Measurements from ENCODE around the gene NISCH.

Gene NISCH

GRCh38 chr3:52446631-52447511 is 8.5 kb upstream of the NISCH start:
- Histone ChIP-seq H2AK5ac (ENCODE audit: low read depth, low read length) (peak overlapping the region; percentile 99), H3K23ac (ENCODE audit: low read depth, low read length, poor library complexity) (no peak overlapping the region), H4K91ac (ENCODE audit: low read depth, low read length, poor library complexity) (peak overlapping the region; percentile 46), H3K79me1 (ENCODE audit: low read depth, low read length) (no peaks in the 10 kb centered on the region), H3K9me3 (replicated peaks in 1 of 2; ENCODE audit: control insufficient read depth in 2 of 2, insufficient read depth in 1 of 2, low read depth in 1 of 2, low read length in 2 of 2) (no peaks in the 10 kb centered on the region), H3K4me3 (ENCODE audit: low read length in 2 of 2) (no peak overlapping the region), H3K18ac (ENCODE audit: low read length) (peak overlapping the region; percentile 91), H3K27me3 (ENCODE audit: control insufficient read depth in 3 of 3, insufficient read depth in 3 of 3, low read depth in 1 of 3, low read length in 3 of 3) (peaks cover 0 to 51% (median 0%) of the 10 kb centered on the region in 3 experiments), H2BK15ac (ENCODE audit: low read length) (peak overlapping the region; percentile 96), H3K4me2 (ENCODE audit: insufficient read depth, low read length, poor library complexity, severe bottlenecking) (no peak overlapping the region), H3K9ac (ENCODE audit: low read depth, low read length, poor library complexity) (peak overlapping the region; percentile 15), H2BK12ac (ENCODE audit: low read length) (peak overlapping the region; percentile 8), H3K27ac (replicated peaks; ENCODE audit: low read length) (no peak overlapping the region), H2BK120ac (ENCODE audit: low read depth, low read length) (no peak overlapping the region), H2BK5ac (ENCODE audit: low read length) (no peak overlapping the region), H3K14ac (ENCODE audit: low read length) (no peak overlapping the region), H2AFZ (ENCODE audit: low read length) (peak overlapping the region; percentile 67), H3K4ac (ENCODE audit: low read length) (peak overlapping the region; percentile 42), H4K8ac (ENCODE audit: low read depth, low read length) (peak overlapping the region; percentile 32), H3K36me3 (replicated peaks in 1 of 2; ENCODE audit: control insufficient read depth in 2 of 2, insufficient read depth in 2 of 2, low read length in 2 of 2) (no peaks in the 10 kb centered on the region), H3K4me1 (ENCODE audit: control insufficient read depth in 2 of 2, insufficient read depth in 1 of 2, low read depth in 1 of 2, low read length in 2 of 2) (peaks cover 5 to 26% of the 10 kb centered on the region in 2 donors)
- DNase-seq (ENCODE audit: low spot score) = peak; percentile 78
- WGBS, 2 donors (ENCODE audit: extremely low coverage in 2 of 2, insufficient read length in 2 of 2, insufficient replicate concordance in 1 of 2) = no CpG with 5 or more reads among the region's 13 CpGs

DNA sequence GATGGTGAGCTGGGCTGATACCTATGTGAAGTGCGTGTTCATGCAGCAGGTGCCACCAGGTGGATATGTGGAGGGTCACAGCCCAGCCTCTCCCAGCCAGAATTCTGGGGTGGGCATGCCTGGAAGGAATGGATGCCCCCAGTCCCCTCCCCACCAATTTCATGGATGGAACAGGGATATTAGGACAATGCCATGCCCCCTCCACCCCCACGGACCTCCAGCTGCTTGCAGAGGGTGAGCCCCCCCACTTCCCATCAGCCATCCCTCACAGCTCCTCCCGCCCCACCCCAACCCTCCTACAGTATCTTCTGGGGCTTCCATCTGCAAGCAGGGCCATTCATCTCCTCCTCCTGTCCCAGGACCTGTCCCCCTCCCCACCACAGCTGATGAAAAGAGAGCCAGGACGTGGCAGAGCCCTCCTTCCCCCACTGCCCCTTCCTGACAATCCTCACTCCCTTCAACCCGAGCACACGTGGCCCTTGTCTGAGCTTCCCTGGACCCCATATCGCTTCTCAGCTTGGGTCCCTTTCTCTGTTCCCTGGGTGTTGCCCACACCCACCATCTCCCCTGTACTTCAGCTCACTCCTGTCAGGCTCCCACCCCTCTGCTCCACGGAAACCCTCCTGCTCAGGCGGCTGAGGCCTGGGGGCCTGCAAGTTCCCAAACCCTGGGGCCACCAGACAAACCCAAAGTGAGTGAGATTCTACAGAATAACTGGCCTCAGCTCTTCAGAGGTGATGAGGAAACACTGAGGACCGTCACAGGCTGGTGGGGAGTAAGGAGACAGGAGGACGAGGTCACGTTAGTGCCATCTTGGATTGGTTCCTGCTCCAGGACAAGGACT is 7.7 kb upstream of the NISCH start:
- no peak overlapping the region for H4K91ac ChIP-seq (ENCODE audit: low read depth, low read length, poor library complexity)
- no peak overlapping the region for H2BK12ac ChIP-seq (ENCODE audit: low read length)
- H2BK5ac ChIP-seq (ENCODE audit: low read length) = no peak overlapping the region
- H3K14ac ChIP-seq (ENCODE audit: low read length) = no peak overlapping the region
- H3K36me3 ChIP-seq (replicated peaks in 1 of 2; ENCODE audit: control insufficient read depth in 2 of 2, insufficient read depth in 2 of 2, low read length in 2 of 2) = no peaks in the 10 kb centered on the region
- DNase-seq (ENCODE audit: low spot score) = no peak
- peaks cover 0 to 47% (median 0%) of the 10 kb centered on the region in 3 experiments for H3K27me3 ChIP-seq (ENCODE audit: control insufficient read depth in 3 of 3, insufficient read depth in 3 of 3, low read depth in 1 of 3, low read length in 3 of 3)
- H3K9me3 ChIP-seq (replicated peaks in 1 of 2; ENCODE audit: control insufficient read depth in 2 of 2, insufficient read depth in 1 of 2, low read depth in 1 of 2, low read length in 2 of 2) = no peaks in the 10 kb centered on the region
- no peak overlapping the region for H3K27ac ChIP-seq (replicated peaks; ENCODE audit: low read length)
- H2BK120ac ChIP-seq (ENCODE audit: low read depth, low read length) = no peak overlapping the region
- H3K4me3 ChIP-seq (ENCODE audit: low read length in 2 of 2) = no peak overlapping the region
- no peak overlapping the region for H2AFZ ChIP-seq (ENCODE audit: low read length)
- H3K4me2 ChIP-seq (ENCODE audit: insufficient read depth, low read length, poor library complexity, severe bottlenecking) = no peak overlapping the region
- no peak overlapping the region for H3K9ac ChIP-seq (ENCODE audit: low read depth, low read length, poor library complexity)
- no peak overlapping the region for H2BK15ac ChIP-seq (ENCODE audit: low read length)
- no peak overlapping the region for H3K4ac ChIP-seq (ENCODE audit: low read length)
- peaks cover 9 to 29% of the 10 kb centered on the region in 2 donors for H3K4me1 ChIP-seq (ENCODE audit: control insufficient read depth in 2 of 2, insufficient read depth in 1 of 2, low read depth in 1 of 2, low read length in 2 of 2)
- no peak overlapping the region for H3K23ac ChIP-seq (ENCODE audit: low read depth, low read length, poor library complexity)
- no CpG with 5 or more reads among the region's 12 CpGs for WGBS, 2 donors (ENCODE audit: extremely low coverage in 2 of 2, insufficient read length in 2 of 2, insufficient replicate concordance in 1 of 2)
- H3K18ac ChIP-seq (ENCODE audit: low read length) = no peak overlapping the region
- peak overlapping the region; percentile 3 for H4K8ac ChIP-seq (ENCODE audit: low read depth, low read length)
- no peaks in the 10 kb centered on the region for H3K79me1 ChIP-seq (ENCODE audit: low read depth, low read length)
- peak overlapping the region; percentile 76 for H2AK5ac ChIP-seq (ENCODE audit: low read depth, low read length)

GRCh38 chr3:52450489-52451236 is 4.7 kb upstream of the NISCH start:
- H4K91ac ChIP-seq (ENCODE audit: low read depth, low read length, poor library complexity) = no peak overlapping the region
- H3K23ac ChIP-seq (ENCODE audit: low read depth, low read length, poor library complexity) = peak overlapping the region; percentile 13
- H2BK15ac ChIP-seq (ENCODE audit: low read length) = peak overlapping the region; percentile 53
- peaks cover 32 to 37% of the 10 kb centered on the region in 2 donors for H3K4me1 ChIP-seq (ENCODE audit: control insufficient read depth in 2 of 2, insufficient read depth in 1 of 2, low read depth in 1 of 2, low read length in 2 of 2)
- peak overlapping the region; percentile 66 for H3K18ac ChIP-seq (ENCODE audit: low read length)
- no peaks in the 10 kb centered on the region for H3K9me3 ChIP-seq (replicated peaks in 1 of 2; ENCODE audit: control insufficient read depth in 2 of 2, insufficient read depth in 1 of 2, low read depth in 1 of 2, low read length in 2 of 2)
- H4K8ac ChIP-seq (ENCODE audit: low read depth, low read length) = peak overlapping the region; percentile 7
- no peak overlapping the region for H2BK5ac ChIP-seq (ENCODE audit: low read length)
- no peak overlapping the region for H2BK120ac ChIP-seq (ENCODE audit: low read depth, low read length)
- H2AK5ac ChIP-seq (ENCODE audit: low read depth, low read length) = peak overlapping the region; percentile 90
- no peak overlapping the region for H3K27ac ChIP-seq (replicated peaks; ENCODE audit: low read length)
- no peak overlapping the region for H3K4me3 ChIP-seq (ENCODE audit: low read length in 2 of 2)
- H3K9ac ChIP-seq (ENCODE audit: low read depth, low read length, poor library complexity) = no peak overlapping the region
- no peak overlapping the region for H3K14ac ChIP-seq (ENCODE audit: low read length)
- peak overlapping the region; percentile 82 for H2BK12ac ChIP-seq (ENCODE audit: low read length)
- WGBS, 2 donors (ENCODE audit: extremely low coverage in 2 of 2, insufficient read length in 2 of 2, insufficient replicate concordance in 1 of 2) = no CpG with 5 or more reads among the region's 11 CpGs
- no peaks in the 10 kb centered on the region for H3K79me1 ChIP-seq (ENCODE audit: low read depth, low read length)
- H2AFZ ChIP-seq (ENCODE audit: low read length) = no peak overlapping the region
- H3K36me3 ChIP-seq (replicated peaks in 1 of 2; ENCODE audit: control insufficient read depth in 2 of 2, insufficient read depth in 2 of 2, low read length in 2 of 2) = no peaks in the 10 kb centered on the region
- DNase-seq (ENCODE audit: low spot score) = no peak
- no peak overlapping the region for H3K4me2 ChIP-seq (ENCODE audit: insufficient read depth, low read length, poor library complexity, severe bottlenecking)
- peaks cover 0 to 18% (median 0%) of the 10 kb centered on the region in 3 experiments for H3K27me3 ChIP-seq (ENCODE audit: control insufficient read depth in 3 of 3, insufficient read depth in 3 of 3, low read depth in 1 of 3, low read length in 3 of 3)
- H3K4ac ChIP-seq (ENCODE audit: low read length) = no peak overlapping the region

Data from neuronal stem cell (in vitro differentiated cells).